ENCODE results near the gene COMTD1.

- no peak for TF ChIP-seq EZH2 (IDR thresholded peaks at IDR 0.05; ENCODE audit: low read length)
- TF ChIP-seq, protein P1, sequence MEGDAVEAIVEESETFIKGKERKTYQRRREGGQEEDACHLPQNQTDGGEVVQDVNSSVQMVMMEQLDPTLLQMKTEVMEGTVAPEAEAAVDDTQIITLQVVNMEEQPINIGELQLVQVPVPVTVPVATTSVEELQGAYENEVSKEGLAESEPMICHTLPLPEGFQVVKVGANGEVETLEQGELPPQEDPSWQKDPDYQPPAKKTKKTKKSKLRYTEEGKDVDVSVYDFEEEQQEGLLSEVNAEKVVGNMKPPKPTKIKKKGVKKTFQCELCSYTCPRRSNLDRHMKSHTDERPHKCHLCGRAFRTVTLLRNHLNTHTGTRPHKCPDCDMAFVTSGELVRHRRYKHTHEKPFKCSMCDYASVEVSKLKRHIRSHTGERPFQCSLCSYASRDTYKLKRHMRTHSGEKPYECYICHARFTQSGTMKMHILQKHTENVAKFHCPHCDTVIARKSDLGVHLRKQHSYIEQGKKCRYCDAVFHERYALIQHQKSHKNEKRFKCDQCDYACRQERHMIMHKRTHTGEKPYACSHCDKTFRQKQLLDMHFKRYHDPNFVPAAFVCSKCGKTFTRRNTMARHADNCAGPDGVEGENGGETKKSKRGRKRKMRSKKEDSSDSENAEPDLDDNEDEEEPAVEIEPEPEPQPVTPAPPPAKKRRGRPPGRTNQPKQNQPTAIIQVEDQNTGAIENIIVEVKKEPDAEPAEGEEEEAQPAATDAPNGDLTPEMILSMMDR (optimal IDR thresholded peaks at IDR 0.05 in 1 of 3, IDR thresholded peaks at IDR 0.05 in 1 of 3, conservative IDR thresholded peaks at IDR 0.05 in 1 of 3; ENCODE audit: extremely low read depth in 1 of 3, insufficient read depth in 2 of 3, low read length in 3 of 3) = no peak
These were observed 28.5 kb downstream of the COMTD1 start for GRCh38 chr10:75207079-75207856.
